HT1080 (cell line): Measurements from ENCODE around the gene BEST2. TPM values are rescaled to one million over a fixed set of nuclear protein-coding genes. Genes with fewer than 3 reads are reported as not detected.

ENCODE experiments used
- DNase-seq: peaks from one replicate; pipeline ENCODE4 v3.0.0-alpha.2; 2015; ENCODE audit warnings: low read depth
- small RNA-seq: library from RNA; depleted of rRNA; stranded (forward); fragments of <200 nt; gene quantifications from one replicate; pipeline ENCODE3, GENCODE V24; 2014
- total RNA-seq: library from RNA; depleted of rRNA; stranded (reverse); fragments of >200 nt; shearing (Covaris generic); gene quantifications from 2 replicates; pipeline ENCODE4 v1.2.3, GENCODE V29; 2014; rRNA removed

Gene BEST2
- total RNA-seq, 1 experiment from 2014 or later = not detected

- no peak for DNase-seq
Observed at GRCh38 chr19:12799742-12800465, 48.3 kb downstream of the BEST2 start.

GRCh38 chr19:12800466-12800770 is 48.8 kb downstream of the BEST2 start:
- no peak for DNase-seq

GRCh38 chr19:12800923-12801465 is 49.4 kb downstream of the BEST2 start:
- DNase-seq = no peak

- no peak for DNase-seq
Observed at GRCh38 chr19:12801466-12802266, 50.1 kb downstream of the BEST2 start, which contains the start of the genes PRDX2 and THSD8. TSS of gene PRDX2 (minus strand) at chr19:12801800. CDS start at chr19:12801261, 539 bp downstream. TSS of gene THSD8 (plus strand) at chr19:12802069. CDS start at chr19:12802072, 3 bp downstream.

- DNase-seq = no peak
Observed at GRCh38 chr19:12802267-12803106, 50.9 kb downstream of the BEST2 start.

- DNase-seq = no peak
Observed at GRCh38 chr19:12804051-12804450, 52.5 kb downstream of the BEST2 start.

GRCh38 chr19:12806242-12807081 is 54.9 kb downstream of the BEST2 start, which contains the start of gene RNASEH2A:
TSS of gene RNASEH2A (plus strand) at chr19:12806584. CDS start at chr19:12806674, 90 bp downstream.
- DNase-seq = peak; percentile 86

Small RNAs within 50 kb of the gene (small RNA-seq; reads per million reads assigned to genes)
- gene MIR5684 (not detected), gene SNORD41 (117 reads per million, percentile 96 among the genes with 10 or more reads in this experiment)

Other genes starting within 250 kb of the BEST2 start
- gene ZNF564, start 200.3 kb upstream of the BEST2 start, total RNA-seq = 1.8 and 1.9 TPM in 2 replicates
- gene ZNF490, start 141.0 kb upstream of the BEST2 start, total RNA-seq = 3.4 and 7.0 TPM in 2 replicates
- gene ZNF791, start 140.9 kb upstream of the BEST2 start, total RNA-seq = 19.9 and 20.5 TPM in 2 replicates
- 31.2 and 38.5 TPM in 2 replicates for gene MAN2B1, start 85.0 kb upstream of the BEST2 start, total RNA-seq
- 12.5 and 18.2 TPM in 2 replicates for gene WDR83, start 85.0 kb upstream of the BEST2 start, total RNA-seq
- gene DHPS, start 69.9 kb upstream of the BEST2 start, total RNA-seq = 90.0 and 103 TPM in 2 replicates
- gene GNG14, start 63.8 kb upstream of the BEST2 start, total RNA-seq = not detected in 2 replicates
- 14.0 and 22.2 TPM in 2 replicates for gene FBXW9, start 55.2 kb upstream of the BEST2 start, total RNA-seq
- 11.8 and 19.1 TPM in 2 replicates for gene TNPO2, start 27.9 kb upstream of the BEST2 start, total RNA-seq
- gene TRIR, start 17.1 kb upstream of the BEST2 start, total RNA-seq = 290 and 342 TPM in 2 replicates
- 138 and 140 TPM in 2 replicates for gene GET3, start 14.3 kb upstream of the BEST2 start, total RNA-seq
- gene HOOK2, start 23.8 kb downstream of the BEST2 start, total RNA-seq = 4.7 and 6.9 TPM in 2 replicates
- gene JUNB, start 39.7 kb downstream of the BEST2 start, total RNA-seq = 33.9 and 38.1 TPM in 2 replicates
- 88.6 and 94.3 TPM in 2 replicates for gene PRDX2, start 50.0 kb downstream of the BEST2 start, total RNA-seq
- gene THSD8, start 50.3 kb downstream of the BEST2 start, total RNA-seq = not detected in 2 replicates
- 52.9 and 68.6 TPM in 2 replicates for gene RNASEH2A, start 54.8 kb downstream of the BEST2 start, total RNA-seq
- not detected in 2 replicates for gene RTBDN, start 82.8 kb downstream of the BEST2 start, total RNA-seq
- gene MAST1, start 86.7 kb downstream of the BEST2 start, total RNA-seq = 1.9 and 3.2 TPM in 2 replicates
- gene DNASE2, start 129.7 kb downstream of the BEST2 start, total RNA-seq = 0.70 and 0.74 TPM in 2 replicates
- gene KLF1, start 135.4 kb downstream of the BEST2 start, total RNA-seq = not detected in 2 replicates
- gene GCDH, start 139.4 kb downstream of the BEST2 start, total RNA-seq = 29.0 and 29.7 TPM in 2 replicates
- gene SYCE2, start 167.5 kb downstream of the BEST2 start, total RNA-seq = 0.24 TPM in 1 of 2 replicates, not detected in the other
- gene FARSA, start 181.9 kb downstream of the BEST2 start, total RNA-seq = 192 and 239 TPM in 2 replicates
- 1,453 and 1,684 TPM in 2 replicates for gene CALR, start 186.8 kb downstream of the BEST2 start, total RNA-seq
- gene RAD23A, start 194.1 kb downstream of the BEST2 start, total RNA-seq = 178 and 212 TPM in 2 replicates
- gene GADD45GIP1, start 205.4 kb downstream of the BEST2 start, total RNA-seq = 75.2 and 77.3 TPM in 2 replicates
- 0.17 and 0.31 TPM in 2 replicates for gene DAND5, start 217.8 kb downstream of the BEST2 start, total RNA-seq
- 12.4 and 21.7 TPM in 2 replicates for gene NFIX, start 243.7 kb downstream of the BEST2 start, total RNA-seq